Stimulated activated CD4-positive, alpha-beta T cell treated with anti-CD3 and anti-CD28 coated beads, Interleukin-4, amount 100 ng/mL, for 48 hours (primary cell): ENCODE results near the gene ZNF540.
"Not testable (repeated sequence)": the region's sequence is repeated elsewhere in the genome, so short reads cannot be mapped to it uniquely, and the experiment has no call there.

Experiments
- DNase-seq, 2 donors: peaks; one replicate each; pipeline ENCODE4 v3.0.0-alpha.2; 2020; ENCODE audit warnings: low read depth in 2 of 2

ZNF540 gene

DNA sequence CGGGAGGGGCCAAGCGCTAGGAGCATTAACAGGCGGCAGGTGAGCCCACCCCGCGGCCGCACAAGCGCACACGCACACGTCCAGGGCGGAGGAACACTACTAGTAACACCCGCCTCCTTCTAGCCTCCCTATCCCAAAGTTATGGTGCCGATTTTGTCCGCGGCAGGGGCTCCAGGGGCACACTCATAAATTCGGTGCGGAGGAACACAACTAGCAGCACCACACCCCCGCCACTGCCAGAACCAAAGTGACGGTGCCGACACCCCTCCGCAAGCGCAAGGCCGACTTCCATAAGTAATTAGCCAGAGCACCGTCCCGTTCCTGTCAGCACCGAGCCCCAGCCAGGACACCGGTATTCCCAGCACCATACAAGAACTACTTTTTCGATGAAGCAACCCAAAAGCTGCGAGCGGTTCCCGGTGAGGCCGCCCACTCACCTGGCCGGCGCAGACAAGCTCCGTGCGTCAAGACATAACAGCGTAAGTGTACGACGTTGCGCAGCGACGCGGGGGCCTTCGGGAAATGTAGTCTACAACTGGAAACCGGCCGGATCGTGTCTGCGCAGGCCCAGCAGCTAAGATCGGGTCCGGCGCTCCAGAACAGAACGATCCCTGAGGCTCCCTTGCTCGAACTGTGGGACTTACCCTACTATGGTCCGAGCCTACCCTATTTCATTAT lies at the start of gene ZNF540, which contains the start of gene ZNF571:
Gene ZNF540 (plus strand): TSS at position 573 of the 678 bp plus-strand sequence. CDS start 3,572 bp downstream, outside the sequence.
Gene ZNF571 (minus strand): TSS at position 489 of the 678 bp plus-strand sequence. CDS start 8,116 bp downstream, outside the sequence.
- peak; percentile 83 to 93 for DNase-seq

DNA sequence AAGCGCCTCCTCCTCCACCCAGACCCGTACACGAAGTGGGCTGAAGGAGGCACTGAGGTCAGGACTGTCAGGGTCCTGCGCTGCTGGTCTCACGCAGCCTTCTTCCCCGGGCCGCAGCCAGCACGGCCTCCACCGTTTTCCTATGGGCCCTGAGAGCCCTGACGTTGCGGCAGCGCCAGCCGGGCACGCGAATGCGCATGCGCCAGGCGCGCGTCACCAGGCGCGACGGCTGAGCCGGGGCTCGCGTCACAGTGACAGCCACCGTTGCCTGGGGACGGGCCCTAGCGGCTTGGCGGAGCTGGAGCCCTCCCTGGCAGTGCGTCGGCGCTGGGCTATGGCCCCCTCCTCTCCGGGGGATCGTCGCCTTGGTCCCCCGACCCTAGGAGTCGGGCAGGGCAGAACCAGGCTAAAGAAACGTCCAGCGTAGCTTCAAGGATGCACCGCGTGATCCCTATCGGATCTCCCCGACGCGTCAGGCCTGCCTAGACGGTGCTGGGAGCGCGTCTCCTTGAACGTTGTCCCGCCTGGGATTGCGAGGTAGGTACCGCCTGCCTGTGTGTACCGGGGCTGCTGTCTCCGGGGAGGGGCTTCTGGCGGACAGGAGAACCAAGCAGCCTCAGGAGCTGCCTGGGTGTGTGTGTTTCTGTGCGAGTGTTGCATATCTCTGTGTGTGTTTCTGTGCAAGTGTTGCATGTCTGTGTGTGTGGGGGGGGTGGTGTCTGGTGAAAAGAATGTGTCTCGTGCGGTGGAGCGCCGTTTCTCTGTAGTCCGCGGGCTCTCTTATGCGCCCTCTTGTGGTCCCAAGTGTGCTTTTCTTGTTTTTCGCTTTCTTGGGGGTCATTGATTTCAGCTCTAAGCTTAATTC lies 43.3 kb upstream of the ZNF540 start:
- peak; percentile 19 to 51 for DNase-seq

DNA sequence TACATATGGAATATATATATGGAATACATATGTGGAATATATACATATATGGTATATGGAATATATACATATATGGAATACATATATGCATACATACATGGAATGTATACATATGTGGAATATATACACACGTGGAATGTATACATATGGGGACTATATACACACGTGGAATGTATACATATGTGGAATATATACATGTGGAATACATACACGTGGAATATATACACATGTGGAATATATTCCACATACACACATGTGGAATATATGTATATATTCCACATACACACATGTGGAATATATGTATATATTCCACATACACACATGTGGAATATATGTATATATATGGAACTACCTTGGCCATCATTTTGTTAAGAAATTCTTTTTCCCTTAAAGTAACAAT lies 31.2 kb upstream of the ZNF540 start:
- no peak for DNase-seq

DNA sequence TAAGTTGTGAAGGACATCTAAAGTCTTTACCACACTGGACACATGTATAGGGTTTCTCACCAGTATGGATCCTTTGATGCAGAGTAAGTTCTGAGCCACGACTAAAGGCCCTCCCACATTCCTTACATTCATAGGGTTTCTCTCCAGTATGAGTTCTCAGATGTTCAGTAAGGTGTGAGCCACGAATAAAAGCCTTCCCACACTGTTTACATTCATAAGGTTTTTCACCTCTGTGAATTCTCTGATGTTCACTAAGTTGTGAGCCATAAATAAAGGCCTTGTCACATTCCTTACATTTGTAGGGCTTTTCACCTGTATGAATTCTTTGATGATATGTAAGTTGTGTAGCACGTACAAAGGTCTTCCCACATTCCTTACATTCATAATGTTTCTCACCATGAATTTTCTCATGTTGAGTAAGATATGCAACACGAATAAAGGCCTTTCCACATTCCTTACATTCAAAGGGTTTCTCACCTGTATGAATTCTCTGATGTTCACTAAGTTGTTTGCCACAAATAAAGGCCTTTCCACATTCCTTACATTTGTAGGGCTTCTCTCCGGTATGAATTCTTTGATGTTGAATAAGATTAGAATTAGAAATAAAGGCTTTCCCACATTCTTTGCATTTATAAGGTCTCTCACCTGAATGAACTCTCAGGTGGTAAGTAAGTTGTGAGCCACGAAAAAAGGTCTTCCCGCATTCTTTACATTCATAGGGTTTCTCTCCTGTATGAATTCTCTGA lies 29.9 kb upstream of the ZNF540 start:
- no peak for DNase-seq

DNA sequence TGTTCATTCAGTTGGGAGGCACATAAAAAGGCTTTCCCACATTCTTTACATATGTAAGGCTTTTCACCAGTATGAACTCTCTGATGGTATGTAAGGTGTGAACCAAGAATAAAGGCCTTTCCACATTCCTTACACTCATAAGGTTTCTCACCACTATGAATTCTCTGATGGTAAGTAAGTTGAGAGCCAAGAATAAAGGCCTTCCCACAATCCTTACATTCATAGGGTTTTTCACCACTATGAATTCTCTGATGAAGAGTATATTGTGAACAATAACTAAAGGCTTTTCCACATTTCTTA lies 29.4 kb upstream of the ZNF540 start:
- DNase-seq, result no peak

DNA sequence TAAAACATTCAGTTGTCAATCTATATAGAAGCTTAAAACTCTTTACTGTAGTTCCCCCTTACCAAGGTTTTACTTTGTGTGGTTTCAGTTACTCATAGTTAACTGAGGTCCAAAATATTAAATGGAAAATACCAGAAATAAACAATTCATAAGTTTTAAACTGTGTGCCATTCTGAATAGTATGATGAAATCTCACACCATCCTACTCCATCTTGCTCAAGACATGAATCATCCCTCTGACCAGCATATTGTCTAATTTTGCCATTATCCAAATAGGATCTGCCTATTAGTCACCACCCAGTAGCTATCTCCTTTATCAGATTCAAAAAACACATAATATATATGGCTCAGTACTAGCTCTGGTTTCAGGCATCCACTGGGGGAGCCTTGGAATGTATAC lies 22.5 kb upstream of the ZNF540 start:
- no peak for DNase-seq

DNA sequence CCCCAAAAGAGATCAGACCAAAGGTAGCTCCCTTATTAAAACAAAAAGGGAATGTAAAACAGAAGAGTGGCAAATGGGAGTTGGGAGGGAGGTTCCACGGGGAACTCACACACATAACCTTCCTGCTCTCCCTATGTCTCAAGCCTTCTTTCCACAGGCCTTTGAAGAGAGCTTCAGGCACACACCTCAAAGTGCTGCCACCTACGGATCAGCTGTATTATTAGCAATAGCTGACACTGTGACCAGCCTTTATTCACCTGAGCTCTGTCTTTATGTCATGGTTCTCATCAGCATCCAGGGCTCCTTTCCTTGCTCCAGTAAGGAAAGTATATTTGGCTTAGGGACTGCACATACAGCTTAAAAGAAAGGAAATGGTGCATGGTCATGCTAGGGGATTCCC lies 11.3 kb upstream of the ZNF540 start:
- no peak for DNase-seq

DNA sequence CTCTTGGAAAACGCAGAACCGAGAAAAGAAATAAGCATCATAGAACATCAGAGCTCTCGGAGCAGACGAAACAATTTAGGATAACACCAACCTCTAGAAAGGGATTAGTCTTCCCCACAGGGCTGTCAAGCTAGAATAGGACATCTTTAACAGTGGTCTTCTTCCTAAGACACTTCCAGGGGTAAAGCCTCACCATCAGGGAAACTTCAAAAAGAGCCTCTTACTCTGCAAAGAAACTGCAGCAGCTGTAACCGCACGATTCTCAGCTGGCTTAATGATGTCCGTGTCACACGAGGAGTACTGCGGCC lies 726 bp upstream of the ZNF540 start:
- DNase-seq, result no peak

DNA sequence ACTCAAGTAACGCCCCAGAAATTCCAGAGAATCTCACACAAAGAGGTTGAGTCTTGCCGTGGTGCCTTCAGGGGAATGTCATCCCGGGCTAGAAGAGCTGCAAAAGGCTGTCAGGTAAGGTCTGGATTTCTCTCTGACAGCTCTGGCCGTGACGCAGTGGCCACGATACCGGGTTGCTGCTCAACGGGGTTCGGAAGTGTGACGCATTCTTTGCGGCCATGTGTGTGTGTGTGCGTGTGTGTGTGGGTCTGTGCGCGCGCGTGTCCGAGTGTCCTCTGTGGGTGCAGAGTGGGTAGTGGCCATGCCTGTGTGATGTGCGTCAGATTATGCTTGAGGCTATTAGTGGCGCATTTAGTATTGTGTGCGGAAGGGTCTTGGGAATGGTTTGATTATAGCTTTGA lies 306 bp downstream of the ZNF540 start:
- peak; percentile 32 to 38 for DNase-seq

DNA sequence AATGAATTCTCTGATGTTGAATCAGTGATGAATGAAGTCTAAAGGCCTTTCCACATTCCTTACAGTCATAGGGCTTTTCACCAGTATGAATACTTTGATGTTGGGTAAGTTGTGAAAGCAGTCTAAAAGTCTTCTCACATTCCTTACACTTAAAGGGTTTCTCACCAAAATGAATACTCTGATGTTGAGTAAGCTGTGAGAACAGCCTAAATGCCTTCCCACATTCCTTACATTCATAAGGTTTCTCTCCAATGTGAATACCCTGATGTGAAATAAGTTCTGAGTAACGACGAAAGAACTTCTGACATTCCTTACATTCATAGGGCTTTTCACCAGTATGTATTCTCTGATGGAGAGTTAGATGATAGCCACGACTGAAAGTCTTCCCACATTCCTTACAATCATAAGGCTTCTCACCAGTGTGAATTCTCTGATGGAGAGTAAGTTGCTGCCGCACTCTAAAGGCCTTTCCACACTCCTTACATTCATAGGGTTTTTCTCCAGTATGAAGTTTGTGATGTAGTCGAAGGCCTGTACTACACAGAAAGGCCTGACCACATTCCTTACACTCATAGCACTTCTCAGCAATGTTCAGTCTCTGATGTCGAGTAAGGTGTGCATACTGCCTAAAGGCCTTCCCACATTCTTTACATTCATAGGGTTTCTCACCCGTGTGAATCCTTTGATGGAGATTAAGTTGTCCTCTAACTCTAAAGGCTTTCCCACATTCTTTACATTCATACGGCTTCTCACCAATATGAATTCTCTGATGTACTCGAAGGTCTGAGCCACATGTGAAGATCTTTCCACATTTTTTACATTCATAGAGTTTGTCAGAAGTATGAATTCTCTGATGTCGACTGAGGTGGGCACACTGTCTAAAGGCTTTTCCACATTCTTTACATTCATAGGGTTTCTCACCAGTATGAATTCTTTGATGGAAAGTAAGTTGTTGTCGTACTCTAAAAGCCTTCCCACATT lies 40.7 kb downstream of the ZNF540 start:
- no peak for DNase-seq

DNA sequence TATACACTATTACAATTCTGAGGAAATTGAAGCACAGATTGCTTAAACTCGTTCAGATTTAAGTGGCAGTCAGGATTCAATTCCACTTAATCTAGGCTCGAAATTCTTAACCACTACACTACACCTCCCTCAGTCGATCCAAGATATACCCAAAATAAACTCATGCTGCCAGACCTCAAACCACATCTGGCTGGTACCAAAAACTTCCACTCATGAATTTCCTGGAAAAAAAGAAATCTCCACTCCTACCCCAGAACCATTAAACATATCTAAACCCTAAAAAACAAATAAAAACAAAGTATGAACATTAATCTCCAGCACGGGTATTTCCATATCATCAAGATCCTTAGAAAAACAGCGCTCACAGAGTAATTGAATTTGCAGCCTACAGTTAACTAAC lies 59.4 kb downstream of the ZNF540 start:
- no peak for DNase-seq

DNA sequence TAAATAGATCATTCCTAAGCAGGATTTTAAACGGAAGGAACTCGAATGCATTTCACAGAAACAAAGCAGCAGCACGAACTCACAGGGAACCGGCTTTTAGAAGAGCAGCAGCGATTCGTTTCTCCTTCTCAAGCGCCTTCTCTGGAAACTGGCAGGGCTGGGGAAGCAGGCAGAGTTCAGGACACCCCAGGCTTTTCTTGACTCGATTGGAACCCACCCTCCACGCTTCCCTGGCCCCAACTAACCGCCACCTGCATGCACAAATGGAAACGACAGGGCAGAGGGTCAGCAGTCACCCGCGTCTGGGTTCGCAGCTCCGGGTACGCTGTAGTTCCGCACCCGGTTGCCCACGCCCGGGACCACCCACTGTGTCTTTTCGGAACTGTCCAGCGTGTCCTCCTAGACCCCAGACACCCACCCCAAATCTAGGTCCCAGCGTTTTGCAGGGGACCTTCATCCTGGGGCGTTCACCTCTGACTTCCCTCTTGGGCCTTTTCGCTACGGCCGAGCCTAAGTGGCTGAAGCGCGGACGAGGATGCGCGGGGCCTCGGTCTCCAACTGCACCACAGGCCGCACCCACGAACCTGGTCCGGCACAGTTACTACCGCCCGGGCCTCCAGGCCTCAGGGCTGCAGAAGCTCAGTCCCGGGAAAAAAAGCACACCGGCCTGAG lies 60.1 kb downstream of the ZNF540 start:
- peak; percentile 8 to 9 for DNase-seq

DNA sequence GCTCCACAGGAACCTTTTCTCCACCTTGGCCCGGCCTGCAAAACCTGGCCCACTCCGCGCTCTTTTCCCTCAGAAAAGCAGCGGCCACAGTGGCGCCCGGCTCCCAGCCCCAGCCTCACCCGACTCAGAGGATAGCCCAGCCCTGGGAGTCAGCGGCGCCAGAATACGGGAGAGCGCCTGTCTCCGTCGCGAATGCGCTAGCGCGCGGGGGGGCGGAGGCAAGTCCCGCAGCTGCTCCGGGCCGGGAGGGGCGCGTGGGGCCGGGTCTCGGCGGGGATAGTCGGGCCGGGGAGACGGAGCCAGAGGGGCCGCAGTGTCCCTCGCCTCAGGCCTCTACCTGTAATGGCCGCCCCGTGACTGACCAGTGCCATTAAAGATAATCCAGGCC lies 60.6 kb downstream of the ZNF540 start, which contains the start of gene ZFP30:
Gene ZFP30 (minus strand): TSS at position 165 of the 388 bp plus-strand sequence. CDS start 7,643 bp downstream, outside the sequence.
- DNase-seq, result peak; percentile 63 to 85

DNA sequence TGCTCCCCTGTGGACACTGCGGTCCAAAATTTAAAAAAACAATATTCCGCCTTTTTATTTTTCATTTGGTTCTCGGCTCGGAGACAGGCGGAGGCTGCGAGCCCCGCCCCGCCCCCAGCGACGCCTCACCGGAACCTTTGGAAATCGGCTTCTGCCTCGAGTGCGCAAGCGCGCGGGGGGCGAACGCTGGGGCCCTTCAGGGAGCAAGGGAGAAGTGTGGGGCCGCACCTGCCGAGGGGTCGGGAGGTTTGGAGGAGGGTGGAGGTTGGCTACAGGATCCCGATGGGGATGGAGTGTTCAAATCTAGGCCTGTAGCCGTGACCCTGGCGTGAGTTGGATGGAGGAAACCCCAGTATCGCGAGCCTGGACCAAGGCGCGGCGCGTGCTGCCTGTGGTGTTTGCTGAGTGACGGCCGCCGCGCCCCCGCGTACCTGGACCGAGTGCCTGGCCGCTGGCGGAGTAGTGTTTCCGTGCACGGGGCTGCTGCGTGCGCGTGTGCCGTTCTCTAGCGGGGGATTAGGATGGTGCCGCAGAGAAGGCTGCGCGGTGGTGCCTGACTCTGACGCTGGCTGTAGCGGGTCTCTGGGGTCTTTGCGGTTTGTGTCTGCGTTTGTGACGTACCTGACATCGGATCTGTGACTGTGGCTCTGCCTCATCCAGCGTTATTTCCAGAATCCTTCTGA lies 61.2 kb downstream of the ZNF540 start:
- peak; percentile 77 to 83 for DNase-seq

DNA sequence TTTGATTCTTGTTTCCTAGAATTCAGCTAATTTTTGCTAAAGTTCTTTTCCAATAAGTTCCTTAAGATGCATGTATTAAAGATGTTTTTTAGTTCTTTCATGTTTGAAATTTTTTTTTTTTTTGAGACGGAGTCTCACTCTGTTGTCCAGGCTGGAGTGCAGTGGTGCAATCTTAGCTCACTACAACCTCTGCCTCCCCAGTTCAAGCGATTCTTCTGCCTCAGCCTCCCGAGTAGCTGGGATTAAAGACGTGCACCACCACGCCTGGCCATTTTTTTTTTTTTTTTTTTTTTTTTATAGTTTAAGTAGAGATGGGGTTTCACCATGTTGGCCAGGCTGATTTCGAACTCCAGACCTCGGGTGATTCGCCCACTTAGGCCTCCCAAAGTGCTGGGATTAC lies 62.5 kb downstream of the ZNF540 start:
- DNase-seq, result not testable (repeated sequence)
